ENCODE measurements around the gene SOS2.
A peak's percentile ranks its signal among the peaks of the same experiment; 100 is the strongest.
"Not testable (repeated sequence)": the region's sequence is repeated elsewhere in the genome, so short reads cannot be mapped to it uniquely, and the experiment has no call there.

SOS2 gene

GRCh38 chr14:50085570-50086320 is 145.6 kb downstream of the SOS2 start:
- DNase-seq (ENCODE audit: low read depth), result no peak

- no peak for DNase-seq (ENCODE audit: low read depth)
These were observed 146.7 kb downstream of the SOS2 start for GRCh38 chr14:50084666-50085065.

- DNase-seq (ENCODE audit: low read depth), result no peak
These were observed 147.7 kb downstream of the SOS2 start for GRCh38 chr14:50083467-50084337.

GRCh38 chr14:50082784-50083466 is 148.5 kb downstream of the SOS2 start:
- DNase-seq (ENCODE audit: low read depth), result peak; percentile 70

- no peak for DNase-seq (ENCODE audit: low read depth)
These were observed 149.1 kb downstream of the SOS2 start for GRCh38 chr14:50082308-50082742.

- not testable (repeated sequence) for DNase-seq (ENCODE audit: low read depth)
These were observed 152.3 kb downstream of the SOS2 start for GRCh38 chr14:50079103-50079502.

- DNase-seq (ENCODE audit: low read depth), result not testable (repeated sequence)
These were observed 157.7 kb downstream of the SOS2 start for GRCh38 chr14:50073663-50074062.

- no peak for DNase-seq (ENCODE audit: low read depth)
These were observed 159.0 kb downstream of the SOS2 start for GRCh38 chr14:50072395-50072794.

GRCh38 chr14:50070840-50071548 is 160.4 kb downstream of the SOS2 start:
- DNase-seq (ENCODE audit: low read depth), result no peak

- DNase-seq (ENCODE audit: low read depth), result no peak
These were observed 161.1 kb downstream of the SOS2 start for GRCh38 chr14:50070230-50070629.

- DNase-seq (ENCODE audit: low read depth), result no peak
These were observed 162.1 kb downstream of the SOS2 start for GRCh38 chr14:50069325-50069724.

- DNase-seq (ENCODE audit: low read depth), result no peak
These were observed 162.9 kb downstream of the SOS2 start for GRCh38 chr14:50068496-50068895.

GRCh38 chr14:50067723-50068495 is 163.5 kb downstream of the SOS2 start:
- DNase-seq (ENCODE audit: low read depth), result no peak
